GM12873 (cell line): ENCODE results near the gene ANKRD55.

Source experiments
- TF ChIP-seq, protein P1 (sequence below): IDR thresholded peaks from 2 replicates; pipeline ENCODE4 v1.5.1; 2012; ENCODE audit warnings: low read depth, mild to moderate bottlenecking, moderate library complexity, low read length, control low read depth; ENCODE audit not compliant: insufficient read depth; ENCODE audit errors: missing control alignments

ANKRD55 gene

DNA sequence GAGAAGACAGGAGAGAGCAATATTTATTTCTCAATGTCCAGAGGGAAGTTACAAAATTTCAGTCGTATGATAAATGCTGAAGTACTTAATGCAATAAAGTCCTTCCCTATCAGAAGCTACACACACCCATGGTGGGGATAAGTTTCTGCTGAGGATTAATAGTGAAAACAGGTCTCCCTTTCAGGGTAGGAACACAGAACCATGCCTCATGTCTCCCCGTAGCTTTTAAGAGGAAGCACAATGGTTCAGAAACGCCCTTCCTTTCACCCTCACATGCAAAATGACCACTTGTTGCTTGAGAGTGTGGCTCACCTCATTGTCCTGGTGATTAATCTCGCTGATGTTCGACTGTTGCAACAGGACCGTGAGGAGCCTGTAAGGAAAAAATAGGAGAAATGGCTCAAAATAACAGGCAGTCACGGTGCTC, 73.6 kb downstream of the ANKRD55 start:
- TF ChIP-seq, protein P1, sequence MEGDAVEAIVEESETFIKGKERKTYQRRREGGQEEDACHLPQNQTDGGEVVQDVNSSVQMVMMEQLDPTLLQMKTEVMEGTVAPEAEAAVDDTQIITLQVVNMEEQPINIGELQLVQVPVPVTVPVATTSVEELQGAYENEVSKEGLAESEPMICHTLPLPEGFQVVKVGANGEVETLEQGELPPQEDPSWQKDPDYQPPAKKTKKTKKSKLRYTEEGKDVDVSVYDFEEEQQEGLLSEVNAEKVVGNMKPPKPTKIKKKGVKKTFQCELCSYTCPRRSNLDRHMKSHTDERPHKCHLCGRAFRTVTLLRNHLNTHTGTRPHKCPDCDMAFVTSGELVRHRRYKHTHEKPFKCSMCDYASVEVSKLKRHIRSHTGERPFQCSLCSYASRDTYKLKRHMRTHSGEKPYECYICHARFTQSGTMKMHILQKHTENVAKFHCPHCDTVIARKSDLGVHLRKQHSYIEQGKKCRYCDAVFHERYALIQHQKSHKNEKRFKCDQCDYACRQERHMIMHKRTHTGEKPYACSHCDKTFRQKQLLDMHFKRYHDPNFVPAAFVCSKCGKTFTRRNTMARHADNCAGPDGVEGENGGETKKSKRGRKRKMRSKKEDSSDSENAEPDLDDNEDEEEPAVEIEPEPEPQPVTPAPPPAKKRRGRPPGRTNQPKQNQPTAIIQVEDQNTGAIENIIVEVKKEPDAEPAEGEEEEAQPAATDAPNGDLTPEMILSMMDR = no peak

DNA sequence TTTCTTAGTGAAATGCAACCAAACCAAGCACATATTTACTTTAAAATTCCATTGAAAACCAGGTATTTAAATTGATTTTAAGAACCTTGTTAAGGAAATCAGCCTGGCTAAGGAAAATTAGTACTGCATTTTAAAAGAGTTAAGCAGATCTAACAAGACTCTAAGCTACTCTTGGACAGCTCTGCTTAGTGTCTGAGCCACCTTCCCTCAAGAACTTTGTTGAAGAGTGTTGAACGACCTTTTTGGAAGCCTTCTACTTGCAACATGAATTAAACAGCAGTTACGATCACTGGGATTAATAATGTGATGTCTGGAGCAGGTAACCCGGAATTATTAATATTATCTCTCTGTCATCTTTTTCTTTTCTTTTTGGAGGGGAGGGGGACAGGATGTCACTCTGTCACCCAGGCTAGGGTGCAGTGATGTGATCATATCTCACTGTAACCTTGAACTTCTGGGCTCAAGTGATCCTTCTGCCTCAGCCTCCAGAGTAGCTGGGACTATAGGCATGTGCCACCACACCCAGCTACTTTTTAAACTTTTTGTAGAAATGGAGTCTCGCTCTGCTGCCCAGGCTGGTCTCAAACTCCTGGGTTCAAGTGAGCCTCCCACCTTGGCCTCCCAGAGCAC, 74.7 kb downstream of the ANKRD55 start:
- TF ChIP-seq, protein P1 = no peak

DNA sequence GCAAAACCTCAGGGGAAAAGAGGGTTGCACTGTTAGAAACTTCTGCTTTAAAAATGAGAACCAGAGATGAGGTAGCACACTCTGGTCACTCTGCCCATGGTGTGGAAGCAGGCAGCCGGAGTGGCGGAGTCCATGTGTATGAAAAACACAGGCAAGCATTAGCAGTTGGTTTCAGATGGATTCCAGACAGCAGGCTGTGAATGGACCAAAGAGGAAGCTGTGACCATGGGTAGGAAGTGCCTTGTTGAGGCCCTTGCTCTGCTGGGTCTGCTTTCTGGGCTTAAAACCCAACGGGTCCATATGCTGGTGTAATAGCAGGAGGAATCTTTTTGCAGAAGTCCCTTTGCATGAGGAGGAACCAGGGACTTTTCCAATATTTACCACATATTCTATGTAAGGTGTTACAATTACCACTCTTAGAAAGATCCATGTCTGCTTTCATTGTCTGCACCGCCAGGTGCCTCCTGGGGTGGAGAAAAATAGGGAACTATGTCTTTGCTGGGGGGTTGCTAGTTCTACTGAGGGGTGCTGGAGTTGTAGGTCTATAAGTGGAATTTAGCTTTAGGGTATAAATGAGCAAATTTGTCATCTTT, 77.0 kb downstream of the ANKRD55 start:
- TF ChIP-seq, protein P1 = no peak

DNA sequence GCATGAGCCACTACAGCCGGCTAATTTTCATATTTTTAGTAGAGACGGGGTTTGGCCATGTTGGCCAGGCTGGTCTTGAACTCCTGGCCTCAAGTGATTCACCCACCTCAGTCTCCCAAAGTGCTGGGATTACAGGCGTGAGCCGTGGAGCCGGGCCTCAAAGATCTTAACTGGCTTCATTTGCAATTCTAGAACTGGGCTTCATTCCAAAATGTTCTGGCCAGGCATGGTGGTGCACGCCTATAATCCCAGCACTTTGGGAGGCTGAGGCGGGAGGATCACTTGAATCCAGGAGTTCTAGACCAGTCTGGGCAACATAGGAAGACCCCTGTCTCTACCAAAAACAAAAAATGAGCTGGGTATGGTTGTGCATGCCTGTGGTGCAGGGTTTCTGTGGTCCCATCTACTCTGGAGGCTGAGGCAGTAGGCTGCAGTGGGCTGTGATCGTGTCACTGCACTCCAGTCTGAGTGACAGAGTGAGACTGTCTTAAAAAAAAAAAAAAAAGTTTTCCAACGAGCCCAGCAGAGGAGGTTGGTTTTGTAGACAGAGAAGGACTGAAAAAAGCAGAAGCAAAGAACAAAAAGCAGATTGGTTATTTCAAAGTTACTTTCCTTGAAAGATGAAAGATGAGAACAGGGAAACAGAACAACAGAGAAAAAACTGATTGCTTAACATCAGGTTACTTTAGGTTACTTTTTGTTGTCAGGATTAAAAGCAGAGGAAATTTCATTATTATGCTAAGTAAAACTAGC, 78.2 kb downstream of the ANKRD55 start:
- TF ChIP-seq, protein P1 = no peak

DNA sequence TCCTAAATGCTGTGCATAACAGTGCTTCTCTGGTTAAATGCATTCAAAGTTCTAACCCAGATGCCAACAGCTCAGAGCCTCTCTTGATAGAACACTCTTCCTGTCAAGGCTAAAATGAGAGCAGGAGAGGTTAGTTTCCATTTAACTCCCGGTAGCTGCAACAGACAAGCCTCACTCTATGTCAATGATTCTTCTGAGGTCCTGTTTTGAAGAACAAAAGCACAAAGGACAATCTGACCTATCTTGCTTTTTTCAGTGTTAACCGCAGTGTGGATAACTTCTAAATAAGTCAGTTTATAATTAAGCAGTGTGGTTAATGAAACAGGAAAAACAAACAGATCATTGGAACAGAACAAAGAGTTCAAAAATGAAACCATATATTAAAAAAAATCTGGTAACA, 80.7 kb downstream of the ANKRD55 start:
- TF ChIP-seq, protein P1 = no peak

DNA sequence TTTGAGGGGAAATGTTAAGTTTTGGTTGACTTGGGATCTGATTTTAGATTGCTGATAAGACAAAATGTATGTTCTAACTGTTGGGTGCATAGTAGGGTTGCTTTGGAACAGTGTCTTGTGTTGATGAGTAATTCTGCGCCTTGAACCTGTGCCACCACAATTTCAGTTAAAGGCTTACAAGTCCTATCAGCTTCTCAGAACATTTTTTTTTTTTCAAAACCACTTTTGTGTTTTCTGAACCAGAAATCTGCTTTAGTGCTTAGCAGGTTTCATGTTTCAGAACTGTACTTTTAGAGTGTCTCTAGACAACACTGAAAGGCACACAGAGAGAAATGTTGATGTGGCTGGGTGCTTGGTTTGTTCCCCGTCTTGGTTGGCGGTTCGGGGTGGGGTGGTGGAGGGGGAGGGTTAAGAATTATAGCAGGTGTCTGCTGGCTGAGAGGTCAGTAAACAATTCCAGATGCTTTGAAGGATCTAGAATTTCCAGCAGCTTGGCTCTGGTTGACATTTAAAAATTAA, 84.6 kb downstream of the ANKRD55 start:
- TF ChIP-seq, protein P1 = no peak

DNA sequence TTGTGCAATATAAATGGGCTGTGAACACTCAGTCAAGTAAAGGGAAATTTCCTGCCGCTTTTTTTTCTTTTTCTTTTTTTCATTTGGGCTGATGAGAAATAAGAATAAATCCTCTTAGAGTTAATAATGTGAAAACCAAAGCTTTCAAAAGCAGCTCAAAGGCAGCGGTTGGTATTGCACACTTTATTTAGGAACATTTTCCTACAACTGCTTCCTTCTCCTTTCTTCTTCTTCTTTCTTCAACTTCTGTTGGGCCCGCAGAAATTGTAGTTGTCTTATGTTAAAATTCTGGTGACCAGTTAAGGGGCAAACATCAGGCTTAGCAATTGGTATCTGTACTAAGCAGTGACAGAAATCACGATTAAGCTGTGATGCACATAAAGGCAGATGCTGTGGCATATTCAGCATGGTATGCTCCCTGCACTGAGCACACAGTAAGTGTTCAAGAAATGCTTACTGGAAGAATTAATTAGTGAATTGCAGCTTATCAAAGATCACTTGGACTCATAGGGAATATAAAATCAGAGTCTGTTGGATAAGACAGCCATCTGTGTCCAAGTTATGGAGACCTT, 85.4 kb downstream of the ANKRD55 start:
- TF ChIP-seq, protein P1 = no peak
